ENCODE results near the gene VPS51.

DNA sequence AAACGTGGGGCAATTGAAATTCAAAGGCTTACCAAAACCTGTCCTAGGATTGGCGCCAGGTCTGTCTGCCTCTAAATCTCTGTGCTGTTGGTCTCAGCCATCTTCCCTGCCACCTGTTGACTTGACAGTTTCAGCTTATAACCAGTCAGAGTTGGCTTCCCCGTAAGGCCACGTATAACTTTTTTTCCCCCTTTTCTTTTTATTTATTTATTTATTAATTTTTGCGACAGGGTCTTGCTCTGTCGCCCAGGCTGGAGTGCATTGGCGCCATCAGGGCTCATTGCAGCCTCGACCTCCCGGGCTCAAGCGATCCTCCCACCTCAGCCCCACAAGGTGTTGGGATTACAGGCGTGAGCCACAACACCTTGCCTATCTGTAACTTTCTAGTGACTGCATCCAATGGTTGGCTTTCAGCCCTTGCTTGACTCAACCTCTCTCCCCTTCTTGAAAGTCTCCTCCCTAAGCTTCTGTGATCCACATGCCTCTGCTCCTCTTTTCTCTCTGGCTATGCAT lies 39.7 kb downstream of the VPS51 start:
- TF ChIP-seq, protein P1, sequence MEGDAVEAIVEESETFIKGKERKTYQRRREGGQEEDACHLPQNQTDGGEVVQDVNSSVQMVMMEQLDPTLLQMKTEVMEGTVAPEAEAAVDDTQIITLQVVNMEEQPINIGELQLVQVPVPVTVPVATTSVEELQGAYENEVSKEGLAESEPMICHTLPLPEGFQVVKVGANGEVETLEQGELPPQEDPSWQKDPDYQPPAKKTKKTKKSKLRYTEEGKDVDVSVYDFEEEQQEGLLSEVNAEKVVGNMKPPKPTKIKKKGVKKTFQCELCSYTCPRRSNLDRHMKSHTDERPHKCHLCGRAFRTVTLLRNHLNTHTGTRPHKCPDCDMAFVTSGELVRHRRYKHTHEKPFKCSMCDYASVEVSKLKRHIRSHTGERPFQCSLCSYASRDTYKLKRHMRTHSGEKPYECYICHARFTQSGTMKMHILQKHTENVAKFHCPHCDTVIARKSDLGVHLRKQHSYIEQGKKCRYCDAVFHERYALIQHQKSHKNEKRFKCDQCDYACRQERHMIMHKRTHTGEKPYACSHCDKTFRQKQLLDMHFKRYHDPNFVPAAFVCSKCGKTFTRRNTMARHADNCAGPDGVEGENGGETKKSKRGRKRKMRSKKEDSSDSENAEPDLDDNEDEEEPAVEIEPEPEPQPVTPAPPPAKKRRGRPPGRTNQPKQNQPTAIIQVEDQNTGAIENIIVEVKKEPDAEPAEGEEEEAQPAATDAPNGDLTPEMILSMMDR (IDR thresholded peaks at IDR 0.05; ENCODE audit: low read length), result no peak
- TF ChIP-seq EZH2 (IDR thresholded peaks at IDR 0.05; ENCODE audit: borderline replicate concordance, low read length), result no peak
